GM19099 (cell line): Measurements from ENCODE around the gene CCSER2.

ENCODE experiments used
- POLR2A ChIP-seq: IDR thresholded peaks from 3 replicates; pipeline ENCODE4 v1.6.1; 2011; ENCODE audit warnings: low read depth; ENCODE audit not compliant: insufficient read length; ENCODE audit errors: extremely low read depth

The CCSER2 gene

DNA sequence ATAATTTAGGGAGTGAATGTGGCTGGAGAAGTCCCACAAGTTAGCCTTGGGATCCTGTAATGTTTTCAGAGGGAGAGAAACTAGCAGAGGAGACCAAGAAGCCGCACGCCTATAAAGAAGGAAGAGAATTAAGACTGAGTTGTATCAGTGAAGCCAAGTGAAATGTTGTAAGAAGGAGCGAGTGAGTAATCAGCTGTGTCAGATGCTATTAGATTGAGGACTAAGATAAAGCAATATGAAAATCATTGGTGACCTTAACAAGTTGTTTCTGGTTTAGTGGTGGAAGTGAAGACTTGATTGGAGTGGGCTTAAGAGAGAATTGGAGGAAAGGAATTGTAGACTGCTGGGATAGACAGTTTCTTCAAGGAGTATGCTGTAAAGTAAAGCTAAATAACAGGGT, 8.8 kb downstream of the CCSER2 start:
- no peak for TF ChIP-seq POLR2A

DNA sequence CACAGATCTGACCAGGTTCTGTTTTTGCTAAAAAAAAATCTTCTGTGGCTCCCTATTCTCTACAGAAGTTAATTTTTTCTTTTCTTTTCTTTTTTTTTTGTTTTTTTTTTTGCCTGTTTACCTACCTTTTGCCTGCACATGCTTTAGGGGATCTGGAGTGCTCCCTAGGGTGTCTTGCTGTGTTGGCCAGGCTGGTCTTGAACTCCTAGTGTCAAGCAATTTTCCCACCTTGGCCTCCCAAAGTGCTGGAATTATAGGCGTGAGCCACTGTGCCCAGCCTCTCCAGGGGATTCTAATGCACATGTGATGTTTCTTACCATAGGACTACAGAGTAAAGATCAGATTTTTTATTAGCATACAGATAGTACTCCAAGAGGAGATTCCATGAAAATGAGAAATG, 10.6 kb downstream of the CCSER2 start:
- TF ChIP-seq POLR2A: no peak

DNA sequence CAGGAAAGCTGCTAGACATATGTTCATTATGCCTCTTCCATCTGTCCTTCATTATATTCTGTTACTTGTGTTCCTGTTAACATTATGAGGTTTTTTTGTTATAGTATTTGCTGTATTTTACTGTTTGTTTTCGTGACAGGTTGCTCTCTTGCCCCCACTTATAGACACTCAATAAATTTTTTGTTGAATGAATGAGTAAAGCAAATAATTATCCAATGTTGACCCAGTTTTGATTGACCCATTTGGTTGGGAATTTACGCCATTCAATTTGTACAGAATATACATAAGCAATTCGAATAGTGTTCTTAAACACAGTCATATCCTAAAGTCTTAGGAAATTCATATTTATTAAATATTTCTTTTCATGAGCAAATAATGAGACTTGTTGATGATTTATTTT, 11.8 kb downstream of the CCSER2 start:
- no peak for TF ChIP-seq POLR2A

DNA sequence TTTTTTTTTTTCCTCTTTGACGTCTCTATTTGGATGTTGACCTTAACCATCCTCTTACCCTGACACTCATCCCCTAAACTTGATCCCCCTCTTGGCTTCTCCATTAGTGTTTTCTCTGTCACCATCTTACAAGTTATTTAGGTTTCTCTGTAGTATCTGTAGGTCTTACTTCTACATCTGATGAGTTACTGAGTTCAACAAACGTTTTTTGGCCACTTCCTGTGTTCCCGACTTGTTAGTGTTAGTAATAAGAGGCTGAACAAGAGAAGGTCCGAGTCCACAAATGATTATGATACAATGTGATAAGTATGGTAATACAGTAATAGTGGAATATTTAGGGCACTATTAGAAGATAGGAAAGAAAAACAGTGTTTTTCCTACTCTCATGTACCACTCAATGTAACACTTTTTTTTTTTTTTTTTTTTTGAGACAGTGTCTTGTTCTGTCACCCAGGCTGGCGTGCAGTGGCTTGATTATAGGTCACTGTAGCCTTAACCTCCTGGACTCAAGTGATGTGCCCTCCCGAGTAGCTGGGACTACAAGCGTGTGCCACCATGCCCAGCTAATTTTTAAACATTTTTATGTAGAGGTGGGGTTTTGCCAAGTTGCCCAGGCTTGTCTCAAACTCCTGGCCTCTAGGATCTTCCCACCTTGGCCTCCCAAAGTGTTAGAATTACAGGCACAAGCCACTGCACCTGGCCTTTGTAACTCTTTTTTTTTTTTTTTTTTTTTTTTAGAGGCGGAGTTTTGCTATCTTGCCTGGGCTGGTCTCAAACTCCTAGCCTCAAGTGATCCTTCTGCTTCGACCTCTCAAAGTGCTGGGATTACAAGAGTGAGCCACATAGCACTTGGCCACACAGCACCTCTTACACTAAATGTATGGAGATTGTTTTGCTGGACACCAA, 12.5 kb downstream of the CCSER2 start:
- no peak for TF ChIP-seq POLR2A

DNA sequence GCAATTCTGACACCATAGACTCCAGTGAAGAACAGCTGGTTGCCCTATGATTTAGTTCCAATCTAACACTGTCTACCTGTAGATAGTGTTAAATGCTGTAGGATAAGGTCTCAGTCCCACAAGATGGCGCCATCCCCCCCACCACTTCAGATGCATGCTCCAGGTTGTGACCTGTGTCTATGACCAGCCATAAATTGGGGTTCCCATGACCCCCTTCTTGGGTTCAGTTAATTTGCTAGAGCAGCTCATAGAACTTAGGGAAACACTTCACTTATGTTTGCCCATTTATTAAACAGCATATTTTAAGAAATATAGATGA, 13.1 kb downstream of the CCSER2 start:
- no peak for TF ChIP-seq POLR2A

DNA sequence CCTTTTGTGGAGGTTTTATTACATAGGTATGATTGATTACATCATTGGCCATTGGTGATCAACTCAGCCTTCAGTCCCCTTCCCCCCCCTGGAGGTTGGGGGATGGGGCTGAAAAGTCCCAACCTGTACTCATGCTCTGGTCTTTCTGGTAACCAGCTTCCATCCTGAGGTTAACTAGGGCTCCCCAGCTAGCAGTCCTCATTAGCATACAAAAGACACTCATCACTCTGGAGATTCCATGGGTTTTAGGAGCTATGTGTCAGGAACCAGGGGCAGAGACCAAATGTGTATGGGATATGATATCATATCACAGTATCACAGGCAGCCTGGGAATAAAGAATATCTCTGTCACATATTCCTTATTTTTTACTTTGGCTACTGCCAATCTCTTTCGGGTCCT, 13.6 kb downstream of the CCSER2 start:
- TF ChIP-seq POLR2A: no peak

DNA sequence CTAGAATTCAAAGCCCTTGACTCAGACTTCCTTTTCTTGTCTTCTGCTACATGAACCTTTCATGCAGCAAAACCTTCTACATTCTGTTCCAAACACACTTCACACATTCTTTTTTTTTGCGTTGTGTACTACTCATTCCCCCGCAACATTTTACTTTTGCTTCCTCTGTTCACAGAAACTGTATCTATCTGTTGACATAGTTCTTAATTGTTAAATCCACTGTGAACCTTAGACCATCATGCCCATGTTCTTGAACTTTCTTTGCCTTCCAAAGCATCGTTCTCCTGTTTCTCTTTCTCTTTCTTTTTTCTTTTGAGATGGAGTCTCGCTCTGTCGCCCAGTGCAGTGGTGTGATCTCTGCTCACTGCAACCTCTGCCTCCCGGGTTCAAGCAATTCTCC, 14.2 kb downstream of the CCSER2 start:
- TF ChIP-seq POLR2A: no peak

DNA sequence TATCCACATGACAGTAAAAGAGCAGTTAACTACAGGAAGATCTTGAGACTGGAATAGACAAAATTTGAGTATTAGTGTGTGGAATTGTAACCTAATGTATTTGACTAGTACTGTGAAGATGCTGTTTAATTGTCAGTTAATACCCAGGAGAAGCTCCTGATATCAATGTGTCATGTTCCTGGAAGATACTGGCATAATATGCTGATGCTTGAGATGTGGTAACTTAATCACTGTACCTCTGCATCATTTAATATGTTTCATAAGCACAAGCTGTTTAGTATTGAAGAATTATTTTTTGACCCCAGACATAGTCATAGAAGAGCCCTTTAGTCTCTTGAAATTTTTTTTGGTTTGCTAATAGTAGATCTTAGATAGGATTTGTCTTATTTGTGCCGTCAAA, 15.4 kb downstream of the CCSER2 start:
- no peak for TF ChIP-seq POLR2A

DNA sequence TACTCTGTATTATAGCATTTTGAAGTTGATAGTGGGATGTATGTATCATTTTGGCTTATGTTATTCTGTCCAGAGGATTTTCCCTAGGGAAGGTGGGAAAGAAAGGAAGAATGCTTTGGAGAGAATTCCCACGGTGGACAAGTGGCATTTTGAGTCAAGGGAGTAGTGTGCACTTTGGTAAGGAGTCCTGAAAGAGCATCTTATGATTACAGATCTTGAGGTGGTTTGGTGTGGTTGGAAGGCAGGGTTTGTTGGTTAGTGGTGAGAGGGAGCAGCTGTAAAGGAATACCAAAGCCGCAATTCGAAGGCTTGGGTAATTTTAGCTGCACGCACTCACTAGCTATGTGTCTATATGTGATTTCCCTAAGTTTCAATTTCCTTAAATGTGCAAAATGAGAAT, 16.1 kb downstream of the CCSER2 start:
- no peak for TF ChIP-seq POLR2A

DNA sequence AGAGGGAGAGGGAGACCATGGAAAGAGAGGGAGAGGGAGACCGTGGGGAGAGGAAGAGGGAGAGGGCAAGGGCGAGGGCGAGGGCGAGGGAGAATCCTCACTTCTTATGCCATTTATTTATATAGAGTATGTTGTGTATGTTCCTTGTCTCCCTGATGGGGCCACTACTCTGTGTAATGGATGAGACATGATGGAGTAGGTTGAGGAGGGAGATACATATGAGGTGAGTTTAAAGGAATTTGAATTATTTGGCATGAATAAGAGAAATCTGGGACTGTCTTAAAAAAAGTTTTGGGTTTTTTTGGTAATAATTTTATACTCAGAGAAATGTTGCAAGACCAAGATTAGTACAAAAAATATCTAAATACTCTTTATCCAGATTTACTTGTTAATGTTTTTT, 20.1 kb downstream of the CCSER2 start:
- TF ChIP-seq POLR2A: no peak

DNA sequence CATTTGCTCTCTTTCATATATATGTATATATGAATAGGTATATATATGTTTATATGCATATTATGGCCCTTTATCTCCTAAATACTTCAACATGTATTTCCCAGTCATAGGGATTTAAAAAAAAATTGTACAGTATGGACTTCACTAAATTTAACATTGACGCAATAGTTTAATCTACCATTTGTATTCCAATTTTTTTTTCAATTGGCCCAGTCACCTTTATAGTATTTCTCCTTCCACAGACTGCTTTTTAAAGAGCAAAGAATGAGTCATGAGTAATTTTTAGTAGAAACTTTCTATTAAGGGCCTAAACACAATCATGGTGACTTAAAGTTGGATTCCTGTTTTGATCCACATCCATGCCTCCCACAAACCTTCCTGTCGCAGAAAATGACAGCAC, 20.5 kb downstream of the CCSER2 start:
- TF ChIP-seq POLR2A: no peak

DNA sequence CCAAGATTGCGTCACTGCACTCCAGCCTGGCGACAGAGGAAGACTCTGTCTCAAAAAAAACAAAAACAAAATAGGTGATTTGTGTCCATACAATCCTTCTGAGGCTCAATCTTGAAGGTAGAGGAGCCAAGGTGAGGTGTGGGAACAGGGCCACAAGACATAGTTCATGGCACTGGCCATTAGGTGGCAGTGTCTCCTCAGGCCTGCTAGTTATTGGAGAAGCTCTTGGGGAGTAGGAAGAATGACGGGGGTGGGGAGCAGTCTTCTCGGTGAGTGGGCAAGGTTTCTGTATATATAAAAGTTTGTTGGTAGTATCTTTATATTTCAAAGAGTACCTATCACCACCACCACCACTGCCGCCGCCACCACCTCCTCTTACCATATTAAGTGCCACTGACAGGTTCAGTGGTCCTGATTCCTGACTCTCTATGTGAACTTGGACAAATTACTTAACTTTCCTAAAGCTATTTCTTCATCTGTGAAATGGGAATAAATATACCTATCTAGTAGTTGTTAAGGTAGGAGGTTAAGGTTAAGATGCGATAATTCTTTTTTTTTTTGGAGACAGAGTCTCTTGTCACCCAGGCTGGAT, 24.0 kb downstream of the CCSER2 start:
- TF ChIP-seq POLR2A: no peak

DNA sequence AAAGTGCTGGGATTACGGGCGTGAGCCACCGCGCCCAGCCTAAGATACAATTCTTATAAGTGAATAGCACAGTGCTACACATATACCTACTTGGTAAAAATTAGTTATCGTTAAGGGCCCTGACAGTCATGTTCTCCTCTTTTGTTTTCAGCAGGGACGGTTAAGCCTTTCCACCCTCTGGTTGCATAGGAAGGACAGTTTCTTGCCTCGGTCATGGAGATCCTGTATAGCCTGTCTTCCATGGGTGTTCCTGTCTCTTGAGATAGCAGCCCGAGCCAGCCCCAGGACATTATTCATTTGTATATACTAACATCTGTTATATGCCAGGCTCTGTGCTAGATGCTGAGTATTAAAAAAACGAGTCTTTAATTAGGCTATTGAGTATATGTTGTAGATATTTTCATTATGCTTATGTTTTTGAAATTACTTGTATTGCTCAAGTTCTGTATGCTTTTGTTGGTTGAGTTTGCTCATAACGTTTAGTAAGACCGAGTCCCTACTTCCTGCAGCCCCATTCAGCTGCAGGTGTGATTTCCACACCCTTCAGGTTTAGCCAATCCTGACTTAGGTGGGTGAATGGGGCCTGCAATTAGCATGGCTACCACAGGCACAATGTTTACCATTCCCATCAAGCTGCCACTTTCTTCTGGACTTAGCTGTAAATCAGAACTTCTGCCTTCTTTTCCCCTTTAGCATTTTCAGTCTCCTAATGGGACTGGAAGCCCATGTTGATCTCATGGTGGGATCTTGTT, 24.8 kb downstream of the CCSER2 start:
- TF ChIP-seq POLR2A: no peak

DNA sequence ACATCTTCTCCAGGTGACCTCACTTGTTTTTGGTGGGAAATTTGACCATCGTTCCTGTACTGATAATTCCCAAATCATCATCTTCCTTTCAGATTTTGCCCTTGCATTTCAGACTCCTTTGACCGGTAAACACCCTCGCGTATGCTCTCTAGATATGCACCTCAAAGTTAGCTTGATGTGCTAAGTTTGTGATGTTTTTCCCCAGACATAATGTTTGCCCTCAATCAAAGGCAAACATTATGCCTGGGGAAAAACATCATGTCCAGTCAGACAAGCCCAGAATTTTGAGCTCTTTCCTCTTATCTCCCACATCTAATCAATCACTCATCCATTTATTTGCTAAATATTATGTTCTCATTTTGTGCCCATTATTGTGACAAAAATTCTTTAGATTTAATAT, 26.2 kb downstream of the CCSER2 start:
- no peak for TF ChIP-seq POLR2A

DNA sequence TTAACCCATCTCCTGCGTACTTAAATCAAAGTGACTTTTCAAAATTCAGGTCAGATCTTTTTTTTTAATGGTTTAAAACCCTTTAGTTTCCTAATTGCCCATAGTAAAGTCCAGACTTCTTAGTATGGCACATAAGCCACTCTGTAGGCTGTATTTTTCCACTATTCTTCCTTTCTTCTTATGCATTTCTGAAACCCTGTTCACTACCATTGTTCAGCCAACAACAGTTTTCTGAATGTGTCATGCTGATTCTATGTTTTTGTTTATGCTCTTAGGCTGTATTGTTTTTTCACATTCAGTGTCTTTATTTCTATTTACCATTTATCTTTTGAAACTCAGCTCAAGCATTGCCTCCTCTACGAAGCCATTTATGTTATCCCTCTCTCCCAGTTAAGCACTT, 26.7 kb downstream of the CCSER2 start:
- TF ChIP-seq POLR2A: no peak

DNA sequence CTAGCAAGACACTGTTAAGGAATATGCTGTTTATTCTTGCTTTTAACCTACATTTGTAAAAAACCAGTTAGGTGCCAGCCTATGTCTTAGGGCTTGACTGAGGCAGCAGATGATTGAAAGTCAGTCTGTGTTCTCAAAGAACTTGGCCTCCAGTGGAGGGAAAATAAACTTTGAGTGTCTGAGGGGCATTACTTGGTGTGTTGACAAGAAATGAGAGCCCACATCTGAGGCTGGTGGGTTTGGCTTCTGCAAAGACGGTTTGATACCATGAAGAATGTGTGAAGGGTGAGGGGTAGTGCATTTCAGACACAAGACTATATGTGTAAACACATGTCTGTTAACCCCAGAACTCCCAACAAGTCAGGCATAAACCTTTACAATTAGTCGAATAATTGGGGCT, 28.5 kb downstream of the CCSER2 start:
- TF ChIP-seq POLR2A: no peak

DNA sequence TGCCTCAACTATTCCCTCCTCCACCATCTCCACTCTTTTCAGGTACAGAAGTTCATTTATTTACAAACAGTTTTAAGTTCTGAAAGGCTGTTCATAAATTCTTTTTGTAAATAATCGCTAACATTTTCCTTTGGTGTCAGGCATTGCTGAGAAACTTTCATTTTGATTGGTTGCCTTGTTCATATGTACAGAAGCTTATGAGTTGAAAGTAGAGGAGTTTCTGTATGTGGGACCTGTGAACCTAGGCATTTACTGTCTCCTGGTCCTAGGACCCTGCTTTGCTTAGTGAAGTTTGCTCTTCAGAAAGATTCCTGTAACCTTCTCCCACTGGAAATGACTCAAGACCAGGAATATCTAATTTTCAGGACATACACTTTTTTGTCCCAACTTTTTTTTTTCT, 30.4 kb downstream of the CCSER2 start:
- TF ChIP-seq POLR2A: no peak
